Measurements from ENCODE around the gene HOXD9. TPM values are rescaled to one million over a fixed set of nuclear protein-coding genes. Genes with fewer than 3 reads are reported as not detected.

Gene HOXD9
- polyA plus RNA-seq, 3 donors = not detected

DNA sequence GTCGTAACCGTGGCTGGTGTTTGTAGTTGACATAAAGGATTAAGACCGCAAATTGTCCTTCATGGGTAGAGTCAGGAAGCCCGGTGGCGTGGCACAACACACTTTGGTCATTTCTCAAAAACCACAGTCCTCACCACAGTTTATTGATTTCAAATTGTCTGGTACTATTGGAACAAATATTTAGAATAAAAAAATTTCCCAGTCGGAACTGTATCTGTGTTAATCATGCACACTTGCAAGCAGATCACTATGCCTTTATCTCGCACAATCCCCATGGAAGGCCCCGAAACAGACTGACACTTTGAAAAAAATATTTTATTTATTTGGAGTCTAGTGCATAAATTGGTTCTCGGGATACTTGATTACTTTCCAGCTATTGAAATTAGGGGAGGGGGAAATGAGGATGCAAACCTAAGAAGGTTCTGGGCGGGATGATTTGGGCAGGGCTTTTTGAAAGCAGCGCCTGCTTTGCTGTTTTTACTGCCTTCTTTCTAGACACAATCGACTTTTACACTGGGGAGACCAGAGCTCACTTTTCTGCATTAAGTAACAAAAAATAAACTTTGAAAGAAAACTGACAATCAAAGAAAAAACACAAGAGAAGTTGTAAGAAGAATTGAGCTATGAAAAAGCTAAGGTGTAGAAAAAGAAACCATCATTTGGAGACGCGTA lies 50.5 kb downstream of the HOXD9 start:
- TF ChIP-seq, protein P1, sequence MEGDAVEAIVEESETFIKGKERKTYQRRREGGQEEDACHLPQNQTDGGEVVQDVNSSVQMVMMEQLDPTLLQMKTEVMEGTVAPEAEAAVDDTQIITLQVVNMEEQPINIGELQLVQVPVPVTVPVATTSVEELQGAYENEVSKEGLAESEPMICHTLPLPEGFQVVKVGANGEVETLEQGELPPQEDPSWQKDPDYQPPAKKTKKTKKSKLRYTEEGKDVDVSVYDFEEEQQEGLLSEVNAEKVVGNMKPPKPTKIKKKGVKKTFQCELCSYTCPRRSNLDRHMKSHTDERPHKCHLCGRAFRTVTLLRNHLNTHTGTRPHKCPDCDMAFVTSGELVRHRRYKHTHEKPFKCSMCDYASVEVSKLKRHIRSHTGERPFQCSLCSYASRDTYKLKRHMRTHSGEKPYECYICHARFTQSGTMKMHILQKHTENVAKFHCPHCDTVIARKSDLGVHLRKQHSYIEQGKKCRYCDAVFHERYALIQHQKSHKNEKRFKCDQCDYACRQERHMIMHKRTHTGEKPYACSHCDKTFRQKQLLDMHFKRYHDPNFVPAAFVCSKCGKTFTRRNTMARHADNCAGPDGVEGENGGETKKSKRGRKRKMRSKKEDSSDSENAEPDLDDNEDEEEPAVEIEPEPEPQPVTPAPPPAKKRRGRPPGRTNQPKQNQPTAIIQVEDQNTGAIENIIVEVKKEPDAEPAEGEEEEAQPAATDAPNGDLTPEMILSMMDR (IDR thresholded peaks at IDR 0.05) = no peak
- H3K36me3 ChIP-seq (replicated peaks in 1 of 2; ENCODE audit: control insufficient read depth in 1 of 2, insufficient read depth in 2 of 2, low read length in 2 of 2) = no peaks in the 10 kb centered on the region
- DNase-seq = no peak
- no peak overlapping the region for H3K4me3 ChIP-seq (replicated peaks in 1 of 3; ENCODE audit: low read depth in 2 of 3, low read length in 3 of 3)
- 17% methylated on average over 1 of the region's 14 CpGs for WGBS (ENCODE audit: insufficient coverage)
- no peaks in the 10 kb centered on the region for H3K4me1 ChIP-seq (ENCODE audit: control insufficient read depth in 1 of 2, insufficient read depth in 2 of 2, low read length in 2 of 2)
- no peak overlapping the region for H3K4me2 ChIP-seq (replicated peaks; ENCODE audit: extremely low read depth, low read length, poor library complexity, severe bottlenecking)
- no peak overlapping the region for H3K9ac ChIP-seq (ENCODE audit: insufficient read depth, low read length, poor library complexity, severe bottlenecking)
- H3K27ac ChIP-seq (ENCODE audit: low read depth in 1 of 2, low read length in 2 of 2) = no peak overlapping the region
- Mint-ChIP-seq H3K9me3 (peaks cover 0 to 34% (median 12%) of the 10 kb centered on the region in 7 donors), H3K4me3 (peak overlapping the region in 1 of 2 donors; percentile 76), H3K36me3 (no peaks in the 10 kb centered on the region), H3K4me1 (peaks cover 5% of the 10 kb centered on the region), H3K27ac (no peak overlapping the region), H3K27me3 (ENCODE audit: low read depth in 3 of 3) (peaks cover 91 to 100% (median 100%) of the 10 kb centered on the region in 3 donors)
- H3K27me3 ChIP-seq (ENCODE audit: control insufficient read depth in 2 of 2, insufficient read depth in 2 of 2, low read length in 2 of 2) = peaks cover 87 to 100% of the 10 kb centered on the region in 2 donors
- no peaks in the 10 kb centered on the region for H4K20me1 ChIP-seq (ENCODE audit: insufficient read depth, low read length)
- intact Hi-C loops (cut with micrococcal nuclease) = no loop called here
- H3K79me2 ChIP-seq (ENCODE audit: insufficient read depth, low read length) = no peaks in the 10 kb centered on the region
- H3K9me3 ChIP-seq (replicated peaks in 1 of 2; ENCODE audit: control insufficient read depth in 1 of 2, insufficient read depth in 1 of 2, low read length in 2 of 2) = peaks cover 0 to 35% of the 10 kb centered on the region in 2 donors
- no peak overlapping the region for H2AFZ ChIP-seq (ENCODE audit: insufficient read depth, low read depth, low read length, poor library complexity, severe bottlenecking)

DNA sequence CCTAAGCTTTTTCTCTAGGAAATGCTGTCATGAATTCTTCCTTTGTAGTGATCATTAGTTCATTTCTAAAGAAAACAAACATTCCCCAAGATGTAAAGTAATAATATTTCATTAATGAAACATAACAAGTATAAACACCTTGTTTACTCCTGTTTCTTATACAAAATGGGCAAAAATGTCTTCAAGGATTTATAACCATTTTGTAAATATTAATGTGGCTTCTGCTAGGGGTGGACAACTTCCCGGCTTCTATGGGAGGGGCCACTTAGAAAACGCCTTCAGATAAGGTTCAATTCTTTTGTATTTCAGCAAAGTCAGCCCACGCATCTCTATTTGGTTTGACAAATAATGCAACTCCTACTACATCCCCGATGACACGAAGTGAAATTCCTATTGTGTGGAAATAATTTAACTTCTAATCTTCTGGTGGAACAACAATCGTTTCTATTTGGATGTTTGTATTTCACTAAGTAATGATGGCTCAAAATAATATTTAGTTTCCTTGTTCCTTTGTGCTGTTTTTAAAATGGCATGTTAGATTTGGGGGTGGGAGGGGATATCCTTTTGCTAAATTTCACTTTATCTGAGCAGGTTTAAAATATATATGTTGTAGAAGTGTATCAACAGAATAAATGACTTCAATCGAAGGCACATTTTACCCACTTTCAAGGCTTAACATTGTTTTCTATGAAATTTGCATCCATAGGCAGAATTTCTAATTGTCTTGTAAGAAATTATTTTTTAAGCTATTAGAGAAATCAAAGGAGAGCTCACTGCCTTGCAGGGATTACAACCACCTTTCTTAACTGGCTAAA lies 51.3 kb downstream of the HOXD9 start:
- peaks cover 90 to 100% of the 10 kb centered on the region in 2 donors for H3K27me3 ChIP-seq (ENCODE audit: control insufficient read depth in 2 of 2, insufficient read depth in 2 of 2, low read length in 2 of 2)
- Mint-ChIP-seq H3K27ac (no peak overlapping the region), H3K36me3 (no peaks in the 10 kb centered on the region), H3K27me3 (ENCODE audit: low read depth in 3 of 3) (peaks cover 96 to 100% (median 100%) of the 10 kb centered on the region in 3 donors), H3K4me3 (peak overlapping the region in 1 of 2 donors; percentile 22), H3K4me1 (peaks cover 7% of the 10 kb centered on the region), H3K9me3 (peaks cover 0 to 34% (median 12%) of the 10 kb centered on the region in 7 donors)
- no peak overlapping the region for H3K4me2 ChIP-seq (replicated peaks; ENCODE audit: extremely low read depth, low read length, poor library complexity, severe bottlenecking)
- no peak for DNase-seq
- peaks cover 0 to 35% of the 10 kb centered on the region in 2 donors for H3K9me3 ChIP-seq (replicated peaks in 1 of 2; ENCODE audit: control insufficient read depth in 1 of 2, insufficient read depth in 1 of 2, low read length in 2 of 2)
- H3K79me2 ChIP-seq (ENCODE audit: insufficient read depth, low read length) = no peaks in the 10 kb centered on the region
- no peaks in the 10 kb centered on the region for H3K4me1 ChIP-seq (ENCODE audit: control insufficient read depth in 1 of 2, insufficient read depth in 2 of 2, low read length in 2 of 2)
- H3K9ac ChIP-seq (ENCODE audit: insufficient read depth, low read length, poor library complexity, severe bottlenecking) = no peak overlapping the region
- no peak overlapping the region for H3K4me3 ChIP-seq (replicated peaks in 1 of 3; ENCODE audit: low read depth in 2 of 3, low read length in 3 of 3)
- H3K27ac ChIP-seq (ENCODE audit: low read depth in 1 of 2, low read length in 2 of 2) = no peak overlapping the region
- TF ChIP-seq, protein P1 (IDR thresholded peaks at IDR 0.05) = no peak
- intact Hi-C loops (cut with micrococcal nuclease) = no loop called here
- no peaks in the 10 kb centered on the region for H3K36me3 ChIP-seq (replicated peaks in 1 of 2; ENCODE audit: control insufficient read depth in 1 of 2, insufficient read depth in 2 of 2, low read length in 2 of 2)
- WGBS (ENCODE audit: insufficient coverage) = 0% methylated on average over 1 of the region's 7 CpGs
- no peak overlapping the region for H2AFZ ChIP-seq (ENCODE audit: insufficient read depth, low read depth, low read length, poor library complexity, severe bottlenecking)
- H4K20me1 ChIP-seq (ENCODE audit: insufficient read depth, low read length) = no peaks in the 10 kb centered on the region

Data from CD14-positive monocyte (primary cell).